HG03060 (cell line): ENCODE measurements around the gene APOA4.
A peak's percentile ranks its signal among the peaks of the same experiment; 100 is the strongest.
"Not testable (repeated sequence)": the region's sequence is repeated elsewhere in the genome, so short reads cannot be mapped to it uniquely, and the experiment has no call there.

Experiments
- ATAC-seq: cut with Tn5 transposase; IDR thresholded peaks from one replicate; pipeline ENCODE4 v1.9.1; 2021; ENCODE audit warnings: low read depth, moderate number of reproducible peaks; ENCODE audit not compliant: unreplicated experiment

APOA4 gene

DNA sequence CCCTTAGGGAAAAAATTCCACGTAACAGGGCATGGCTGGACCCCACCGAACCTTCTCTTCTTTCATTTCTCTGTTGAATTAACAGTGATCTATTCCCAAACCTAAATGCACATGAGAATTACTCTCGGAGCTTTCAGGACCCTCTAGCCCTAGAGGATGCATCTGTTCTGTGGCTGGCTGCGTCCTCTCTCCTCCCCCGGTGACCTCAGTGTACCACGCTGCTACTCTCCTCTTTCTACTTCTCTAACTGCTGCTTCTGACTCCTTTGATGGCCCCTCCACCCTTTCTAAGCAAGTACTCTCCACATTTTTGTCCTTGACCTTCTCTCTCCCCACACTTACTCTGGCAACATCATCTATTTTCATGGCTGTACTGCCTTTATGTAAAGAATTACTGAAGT lies 26.4 kb upstream of the APOA4 start:
- ATAC-seq: no peak

DNA sequence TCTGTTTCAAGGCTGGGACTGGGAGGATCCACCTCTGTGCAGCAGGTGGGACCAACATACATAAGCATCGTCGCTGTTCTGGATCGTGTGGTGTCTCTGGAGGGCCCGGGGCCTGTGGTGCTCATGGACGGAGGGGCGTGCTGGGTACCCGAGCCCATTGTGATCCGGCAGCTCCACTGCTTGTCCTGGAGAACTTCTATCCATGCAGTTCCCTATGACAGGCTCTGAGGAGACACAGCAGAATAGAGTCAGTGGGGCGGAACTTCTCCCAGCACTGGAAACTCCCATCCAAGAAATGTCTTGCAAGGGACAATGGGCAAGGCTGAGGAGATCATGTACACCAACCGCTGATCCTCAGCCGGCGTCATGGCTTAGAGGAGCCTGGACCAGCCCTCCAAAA lies 26.0 kb upstream of the APOA4 start:
- no peak for ATAC-seq

DNA sequence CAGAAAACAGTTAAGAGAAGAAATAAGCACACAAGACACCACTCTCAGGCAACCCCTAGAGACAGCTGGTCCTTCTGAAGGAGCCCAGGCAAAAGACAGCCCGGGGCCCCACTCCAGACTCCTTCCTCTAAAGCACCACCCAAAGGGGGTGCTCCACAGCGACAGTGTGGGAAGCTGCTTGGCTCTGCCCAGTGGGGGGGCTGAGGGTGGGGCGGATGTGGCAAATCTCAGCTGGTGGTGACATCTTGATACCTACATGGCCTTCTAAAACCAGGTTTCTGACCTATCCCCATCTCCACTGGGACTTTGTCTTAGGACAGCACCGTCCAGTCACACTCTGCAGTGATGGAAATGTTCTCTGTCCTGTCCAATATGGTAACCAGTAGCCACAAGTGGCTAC lies 24.5 kb upstream of the APOA4 start:
- ATAC-seq: no peak

GRCh38 chr11:116844722-116845121 lies 21.6 kb upstream of the APOA4 start:
- no peak for ATAC-seq

DNA sequence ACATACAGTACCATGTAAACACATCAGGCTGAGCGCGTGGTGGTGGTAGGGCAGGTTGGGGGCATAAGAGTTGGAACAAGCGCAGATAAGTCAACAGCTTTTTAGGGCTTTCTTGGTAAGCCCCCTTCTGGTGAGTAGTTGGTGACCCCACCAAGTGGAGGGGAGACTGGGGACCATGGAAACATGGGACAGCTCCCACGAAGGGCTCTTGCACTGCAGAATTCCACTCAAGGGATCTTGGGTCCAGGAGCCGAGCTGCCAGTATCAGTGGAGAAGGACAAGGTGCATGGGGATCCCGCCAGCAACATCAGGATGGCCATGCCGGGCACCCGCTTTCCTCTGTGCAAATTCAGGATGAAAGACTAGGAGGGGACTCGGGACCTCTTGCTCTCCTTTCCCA lies 20.6 kb upstream of the APOA4 start:
- ATAC-seq: no peak

DNA sequence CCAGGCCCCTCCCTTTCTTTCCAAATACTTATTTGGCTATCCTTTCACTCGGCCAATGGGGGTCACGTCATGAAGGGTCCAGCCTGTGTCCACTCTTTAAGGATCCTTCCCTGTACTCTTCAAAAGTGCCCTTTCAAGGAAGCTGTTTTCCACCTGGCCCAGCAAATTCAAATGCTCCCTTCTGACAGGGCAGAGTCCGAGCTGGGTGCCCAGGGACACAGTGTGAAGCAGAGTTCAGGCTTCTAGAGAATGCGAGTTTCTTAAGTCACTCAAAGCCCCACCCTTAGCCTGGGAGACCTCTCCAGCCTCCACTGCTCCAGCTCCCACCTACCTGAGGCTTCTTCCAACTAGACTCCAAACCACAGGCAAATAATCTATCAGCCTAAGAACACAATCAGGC lies 19.8 kb upstream of the APOA4 start:
- no peak for ATAC-seq

GRCh38 chr11:116842117-116842516 lies 19.0 kb upstream of the APOA4 start:
- no peak for ATAC-seq

DNA sequence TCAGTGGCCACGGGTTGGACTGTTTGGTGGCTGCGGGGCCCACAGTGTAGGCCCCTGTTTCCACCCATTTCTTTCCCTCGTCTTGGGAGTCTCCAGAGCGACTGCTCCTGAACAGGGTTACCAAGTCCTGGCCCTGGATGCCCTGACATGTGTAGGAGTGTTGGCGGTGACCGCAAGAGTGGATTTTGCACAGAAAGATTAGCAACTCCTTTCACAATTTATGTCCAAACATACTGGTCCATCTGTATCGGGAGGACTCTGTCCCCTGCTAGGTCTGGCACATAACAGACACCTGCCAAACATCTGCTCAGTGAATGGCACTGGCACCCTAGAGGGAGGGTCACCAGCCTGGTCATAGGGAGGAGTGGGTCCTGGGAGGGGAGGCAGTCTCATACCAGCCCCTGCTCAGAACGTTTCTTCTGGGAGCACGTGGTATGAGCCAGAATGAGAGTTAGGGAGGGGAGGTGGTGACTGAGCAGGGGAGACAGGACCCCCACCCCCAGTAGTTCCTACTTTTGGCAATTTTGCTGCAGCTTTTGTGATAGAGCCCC lies 17.7 kb upstream of the APOA4 start:
- no peak for ATAC-seq

- ATAC-seq: no peak
Observed at GRCh38 chr11:116840224-116840745, 17.2 kb upstream of the APOA4 start.

- ATAC-seq: no peak
Observed at GRCh38 chr11:116838321-116839084, 15.4 kb upstream of the APOA4 start.

GRCh38 chr11:116837231-116838091 lies 14.4 kb upstream of the APOA4 start, which contains the start of gene APOA1:
Gene APOA1, minus strand, starts transcription at chr11:116837622. Its CDS starts 235 bp downstream, at chr11:116837387.
- ATAC-seq: no peak

DNA sequence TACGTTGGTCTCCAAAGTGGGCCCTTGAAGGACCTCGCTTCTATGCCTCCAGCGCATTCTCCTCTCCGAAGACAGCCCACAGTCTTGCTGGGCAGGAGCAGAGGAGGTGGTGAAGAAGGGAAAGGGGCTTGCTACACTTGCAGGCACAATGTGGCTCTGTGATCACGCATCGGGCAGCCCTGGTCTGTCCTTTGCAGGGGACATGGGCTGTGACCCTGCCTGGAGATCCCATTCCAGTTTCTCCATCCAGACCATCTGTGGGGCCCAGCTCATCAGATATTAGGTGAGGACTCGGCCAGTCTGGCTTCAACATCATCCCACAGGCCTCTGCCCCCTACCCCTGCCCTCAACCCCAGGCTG lies 13.5 kb upstream of the APOA4 start:
- no peak for ATAC-seq

DNA sequence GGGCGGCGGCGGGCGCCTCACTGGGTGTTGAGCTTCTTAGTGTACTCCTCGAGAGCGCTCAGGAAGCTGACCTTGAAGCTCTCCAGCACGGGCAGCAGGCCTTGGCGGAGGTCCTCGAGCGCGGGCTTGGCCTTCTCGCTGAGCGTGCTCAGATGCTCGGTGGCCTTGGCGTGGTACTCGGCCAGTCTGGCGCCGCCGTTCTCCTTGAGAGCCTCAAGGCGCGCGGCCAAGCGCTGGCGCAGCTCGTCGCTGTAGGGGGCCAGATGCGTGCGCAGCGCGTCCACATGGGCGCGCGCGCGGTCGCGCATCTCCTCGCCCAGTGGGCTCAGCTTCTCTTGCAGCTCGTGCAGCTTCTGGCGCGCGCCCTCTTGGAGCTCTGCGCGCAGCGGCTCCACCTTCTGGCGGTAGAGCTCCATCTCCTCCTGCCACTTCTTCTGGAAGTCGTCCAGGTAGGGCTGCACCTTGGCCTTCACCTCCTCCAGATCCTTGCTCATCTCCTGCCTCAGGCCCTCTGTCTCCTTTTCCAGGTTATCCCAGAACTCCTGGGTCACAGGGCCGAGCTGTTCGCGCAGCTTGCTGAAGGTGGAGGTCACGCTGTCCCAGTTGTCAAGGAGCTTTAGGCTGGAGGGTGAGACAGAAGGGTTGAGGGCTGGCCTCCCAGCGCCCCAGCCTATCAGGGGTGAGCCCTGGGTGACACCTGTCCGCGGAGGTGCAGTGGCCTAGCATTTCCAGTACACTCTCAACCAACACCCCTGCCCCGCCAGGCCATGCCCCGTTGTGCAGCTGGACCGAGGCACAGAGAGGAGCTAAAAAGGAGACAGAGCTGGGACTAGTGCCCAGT lies 12.9 kb upstream of the APOA4 start:
- ATAC-seq: peak; percentile 48

DNA sequence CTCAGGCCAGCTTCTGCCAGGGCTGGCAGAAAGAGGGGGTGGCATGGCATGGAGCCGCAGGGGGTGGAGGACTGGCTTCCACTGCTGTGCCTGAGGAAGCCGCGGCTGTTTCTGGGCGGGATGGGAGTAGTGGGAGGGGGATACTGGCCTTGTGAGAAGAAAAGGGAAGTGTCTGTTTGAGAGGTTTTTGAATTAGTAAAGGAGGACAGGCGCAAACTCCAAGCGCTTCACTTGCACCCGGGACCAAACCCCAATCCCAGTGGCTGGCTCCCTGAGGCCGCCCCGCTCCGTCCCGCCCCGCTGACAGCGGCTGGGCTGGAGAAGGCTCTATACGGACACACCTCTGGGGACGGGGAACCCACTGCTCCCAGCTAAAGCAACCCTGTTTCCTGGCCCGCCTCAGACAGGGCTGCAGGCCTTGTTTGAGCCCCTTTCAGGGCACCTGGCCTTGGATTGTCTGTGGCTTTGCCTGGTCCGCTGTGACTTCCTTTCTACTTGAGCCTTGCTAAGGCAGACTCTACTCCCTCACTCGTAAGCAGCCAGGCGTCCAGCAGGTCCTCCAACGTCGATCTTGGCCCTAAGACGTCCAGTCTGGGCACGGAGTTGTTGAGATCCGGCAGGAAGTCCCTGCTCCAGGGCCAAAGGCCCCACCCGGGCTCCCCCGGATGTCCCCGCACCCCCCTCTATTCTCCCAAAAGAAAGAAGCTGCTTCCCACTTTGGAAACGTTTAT lies 12.1 kb upstream of the APOA4 start:
- no peak for ATAC-seq

DNA sequence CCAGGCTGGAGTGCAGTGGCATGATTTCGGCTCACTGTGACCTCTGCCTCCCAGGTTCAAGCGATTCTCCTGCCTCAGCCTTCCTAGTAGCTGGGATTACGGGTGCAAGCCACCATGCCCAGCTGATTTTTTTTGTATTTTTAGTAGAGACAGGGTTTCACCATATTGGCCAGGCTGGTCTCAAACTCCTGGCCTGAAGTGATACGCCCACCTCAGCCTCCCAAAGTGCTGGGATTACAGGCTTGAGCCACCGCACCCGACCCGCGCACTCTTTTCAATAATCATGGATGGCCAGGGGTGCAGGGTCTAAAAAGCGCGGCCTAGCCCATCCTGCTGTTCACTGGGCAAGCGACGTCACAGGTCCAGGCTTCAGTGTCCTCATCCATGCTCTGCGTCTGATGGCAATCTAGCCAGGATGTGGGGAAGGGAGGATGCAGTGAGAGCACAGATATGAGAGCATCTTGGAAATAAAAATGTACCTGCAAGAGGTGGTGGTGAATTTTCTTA lies 11.5 kb upstream of the APOA4 start:
- not testable (repeated sequence) for ATAC-seq

DNA sequence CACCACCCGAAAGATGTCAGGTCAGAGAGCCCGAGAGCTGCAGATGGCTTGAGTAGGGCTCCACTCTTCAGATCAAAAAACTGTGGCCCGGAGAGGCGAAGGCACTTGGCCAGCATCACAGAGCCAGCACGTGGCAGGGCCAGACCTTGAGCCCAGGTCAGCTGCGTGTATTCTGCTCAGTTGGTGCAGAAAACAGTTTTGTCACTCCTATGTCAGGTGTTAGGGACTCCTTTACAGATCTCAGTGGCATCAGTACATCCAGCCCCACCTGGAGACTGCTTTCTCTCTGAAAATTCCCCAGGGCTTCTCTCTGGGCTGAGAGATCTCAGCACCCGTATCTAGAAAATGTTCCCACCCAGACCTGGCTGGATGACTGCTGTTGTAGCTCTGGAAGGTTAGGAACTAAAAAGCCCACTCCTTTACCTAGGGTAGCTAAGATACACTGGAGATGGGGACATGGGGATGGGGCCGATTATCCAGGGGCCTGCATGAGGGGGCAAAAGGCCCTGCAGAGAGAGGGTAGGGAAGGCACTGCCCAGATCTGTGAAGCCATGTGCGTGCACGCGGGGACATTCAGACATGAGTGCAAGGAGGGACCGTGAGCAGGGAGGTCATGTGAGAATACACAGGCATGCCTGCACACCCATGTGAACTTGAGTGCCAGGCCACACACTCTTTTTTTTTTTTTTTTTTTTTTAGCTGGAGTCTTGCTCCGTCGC lies 10.9 kb upstream of the APOA4 start:
- no peak for ATAC-seq

GRCh38 chr11:116833491-116833815 lies 10.3 kb upstream of the APOA4 start:
- no peak for ATAC-seq

GRCh38 chr11:116832350-116833290 lies 9.5 kb upstream of the APOA4 start:
- ATAC-seq: no peak
